Cortex of kidney (tissue), 1 donor: ENCODE data around the gene ICAM5.
A peak's percentile ranks its signal among the peaks of the same experiment; 100 is the strongest.
"Not testable (repeated sequence)": the region's sequence is repeated elsewhere in the genome, so short reads cannot be mapped to it uniquely, and the experiment has no call there.

Source experiments
- DNase-seq: peaks from one replicate; lab custom pipeline; 2025; lab: John Stamatoyannopoulos, UW

ICAM5 gene

GRCh38 chr19:10320602-10321416, 31.1 kb downstream of the ICAM5 start:
- no peak for DNase-seq

GRCh38 chr19:10321417-10321797, 31.7 kb downstream of the ICAM5 start:
- DNase-seq, result no peak

GRCh38 chr19:10321874-10322835, 32.4 kb downstream of the ICAM5 start:
- DNase-seq, result no peak

- no peak for DNase-seq
These were observed 36.0 kb downstream of the ICAM5 start for GRCh38 chr19:10325732-10326131.

- no peak for DNase-seq
These were observed 38.0 kb downstream of the ICAM5 start for GRCh38 chr19:10327793-10328192.

- DNase-seq, result no peak
These were observed 39.0 kb downstream of the ICAM5 start for GRCh38 chr19:10328558-10329429.

- DNase-seq, result no peak
These were observed 39.8 kb downstream of the ICAM5 start for GRCh38 chr19:10329555-10329954.

- DNase-seq, result no peak
These were observed 42.6 kb downstream of the ICAM5 start for GRCh38 chr19:10332158-10332964.

GRCh38 chr19:10332965-10333757, 43.4 kb downstream of the ICAM5 start, which contains the start of gene RAVER1:
TSS of gene RAVER1 (minus strand) at chr19:10333529. CDS start at chr19:10333507, 22 bp downstream.
- DNase-seq, result peak; percentile 56

- no peak for DNase-seq
These were observed 44.2 kb downstream of the ICAM5 start for GRCh38 chr19:10333758-10334587.

GRCh38 chr19:10334588-10335351, 45.0 kb downstream of the ICAM5 start:
- peak; percentile 29 for DNase-seq

GRCh38 chr19:10335352-10335985, 45.7 kb downstream of the ICAM5 start:
- no peak for DNase-seq

GRCh38 chr19:10336725-10337124, 47.0 kb downstream of the ICAM5 start:
- not testable (repeated sequence) for DNase-seq

GRCh38 chr19:10338940-10339339, 49.2 kb downstream of the ICAM5 start:
- no peak for DNase-seq

GRCh38 chr19:10339380-10339960, 49.7 kb downstream of the ICAM5 start, which contains the start of gene ICAM3:
TSS of gene ICAM3 (minus strand) at chr19:10339624. CDS start at chr19:10339614, 10 bp downstream.
- no peak for DNase-seq

GRCh38 chr19:10339977-10340376, 50.2 kb downstream of the ICAM5 start:
- no peak for DNase-seq

- no peak for DNase-seq
These were observed 53.7 kb downstream of the ICAM5 start for GRCh38 chr19:10343495-10343894.
